Thymus (tissue), 11 donors: ENCODE results near the gene PRKCB. TPM values are rescaled to one million over a fixed set of nuclear protein-coding genes. Genes with fewer than 3 reads are reported as not detected.

Source experiments
- DNase-seq, 9 donors: peaks; one replicate each; pipeline ENCODE4 v3.0.0-alpha.2; 2013; ENCODE audit warnings: low spot score in 9 of 9, low read depth in 6 of 9, missing footprints in 1 of 9
- H3K27ac ChIP-seq, 2 donors: one replicate each; pipeline ENCODE4 v1.5.1; 2013; ENCODE audit warnings: control low read depth in 1 of 2, low read depth in 1 of 2, low read length in 1 of 2, mild to moderate bottlenecking in 1 of 2, moderate library complexity in 1 of 2
- H3K27me3 ChIP-seq, 2 donors: one replicate each; pipeline ENCODE4 v1.5.1; 2013; ENCODE audit warnings: low read length in 1 of 2; ENCODE audit not compliant: control insufficient read depth in 2 of 2, insufficient read depth in 1 of 2
- H3K36me3 ChIP-seq, 2 donors: one replicate each; pipeline ENCODE4 v1.5.1; 2013; ENCODE audit warnings: low read length in 1 of 2, mild to moderate bottlenecking in 1 of 2, moderate library complexity in 1 of 2; ENCODE audit not compliant: control insufficient read depth in 2 of 2, insufficient read depth in 2 of 2
- H3K4me1 ChIP-seq, 2 donors: one replicate each; pipeline ENCODE4 v1.5.1; 2013; ENCODE audit warnings: low read length in 2 of 2; ENCODE audit not compliant: control insufficient read depth in 2 of 2, insufficient read depth in 2 of 2
- H3K4me3 ChIP-seq, 2 donors: one replicate each; pipeline ENCODE4 v1.5.1; 2013; ENCODE audit warnings: low read length in 2 of 2, control low read depth in 1 of 2, mild to moderate bottlenecking in 1 of 2
- H3K9me3 ChIP-seq, 2 donors: one replicate each; pipeline ENCODE4 v1.5.1; 2013; ENCODE audit warnings: low read length in 1 of 2, mild to moderate bottlenecking in 1 of 2; ENCODE audit not compliant: control insufficient read depth in 2 of 2, insufficient read depth in 1 of 2
- WGBS: extraction: QIAGEN DNeasy Blood & Tissue Kit; methylation state at CpG from one replicate; pipeline ENCODE4 v1.1.7; 2013; 5-methylcytosine and 5-hydroxymethylcytosine counted together
- polyA plus RNA-seq: library from polyadenylated mRNA; stranded (reverse); fragments of 200-250 nt; gene quantifications from one replicate; pipeline ENCODE4 v1.2.3, GENCODE V29; 2013
- total RNA-seq: library from RNA; stranded (reverse); fragments of 120-200 nt; gene quantifications from one replicate; pipeline ENCODE4 v1.2.4, GENCODE V29; 2013
- donor health status: healthy.

The PRKCB gene
- total and polyA plus RNA-seq, 2 donors, result 21.9 to 57.4 TPM

DNA sequence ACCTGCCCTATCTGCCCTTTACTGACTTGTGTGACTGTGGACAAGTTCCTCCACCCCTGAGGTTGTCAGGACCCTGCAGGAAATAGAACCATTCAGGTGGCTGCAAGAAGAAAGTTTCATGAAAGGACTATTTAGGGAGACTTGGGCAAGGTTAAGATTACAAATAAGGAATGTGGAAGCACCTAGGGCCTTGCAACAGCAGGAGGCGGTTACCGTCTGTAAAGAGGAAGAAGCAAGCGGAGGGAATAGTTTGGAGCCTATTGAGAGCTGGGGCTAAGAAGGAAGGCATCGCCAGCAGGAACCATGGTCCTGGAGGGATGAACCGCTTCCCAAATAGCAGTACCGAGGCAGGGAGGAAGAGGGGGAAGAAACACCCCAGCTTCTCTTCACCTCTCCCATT, 132.4 kb downstream of the PRKCB start:
- H3K9me3 ChIP-seq, result peaks cover 0 to 1% of the 10 kb centered on the region in 2 donors
- H3K4me1 ChIP-seq, result peaks cover 12 to 25% of the 10 kb centered on the region in 2 donors
- peaks cover 10% of the 10 kb centered on the region in 2 donors for H3K36me3 ChIP-seq
- H3K4me3 ChIP-seq, result no peak overlapping the region
- DNase-seq, result no peak
- H3K27ac ChIP-seq, result no peak overlapping the region
- H3K27me3 ChIP-seq, result no peaks in the 10 kb centered on the region
- WGBS, result 94% methylated on average over 6 of the region's 6 CpGs

- no peak for DNase-seq
- Histone ChIP-seq H3K27ac (no peak overlapping the region), H3K4me1 (peaks cover 12 to 25% of the 10 kb centered on the region in 2 donors), H3K9me3 (peaks cover 0 to 1% of the 10 kb centered on the region in 2 donors), H3K27me3 (no peaks in the 10 kb centered on the region), H3K4me3 (no peak overlapping the region), H3K36me3 (peaks cover 0 to 4% of the 10 kb centered on the region in 2 donors)
- 97% methylated on average over 6 of the region's 6 CpGs for WGBS
These were observed 133.9 kb downstream of the PRKCB start for GRCh38 chr16:23969468-23970297.

DNA sequence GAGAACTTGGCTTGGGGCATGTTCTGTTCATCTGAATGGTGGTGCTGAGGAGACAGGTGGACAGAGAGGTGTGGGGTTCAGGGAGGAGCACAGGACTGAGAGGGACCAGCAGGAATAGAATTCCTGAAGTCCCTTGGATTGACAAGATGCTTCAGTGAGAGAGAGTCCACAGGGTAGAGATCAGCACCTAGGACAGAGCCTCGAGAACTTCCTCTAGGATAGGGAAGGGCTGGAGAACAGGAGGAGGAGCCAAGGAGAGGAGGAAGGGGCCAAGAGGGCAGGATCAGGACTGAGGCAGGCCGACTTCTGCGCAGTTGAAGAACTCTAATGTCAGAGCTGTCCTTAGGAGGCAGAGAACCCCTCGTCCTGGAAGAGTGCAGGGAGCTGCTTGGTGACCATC, 138.4 kb downstream of the PRKCB start:
- peaks cover 7 to 12% of the 10 kb centered on the region in 2 donors for H3K4me1 ChIP-seq

DNA sequence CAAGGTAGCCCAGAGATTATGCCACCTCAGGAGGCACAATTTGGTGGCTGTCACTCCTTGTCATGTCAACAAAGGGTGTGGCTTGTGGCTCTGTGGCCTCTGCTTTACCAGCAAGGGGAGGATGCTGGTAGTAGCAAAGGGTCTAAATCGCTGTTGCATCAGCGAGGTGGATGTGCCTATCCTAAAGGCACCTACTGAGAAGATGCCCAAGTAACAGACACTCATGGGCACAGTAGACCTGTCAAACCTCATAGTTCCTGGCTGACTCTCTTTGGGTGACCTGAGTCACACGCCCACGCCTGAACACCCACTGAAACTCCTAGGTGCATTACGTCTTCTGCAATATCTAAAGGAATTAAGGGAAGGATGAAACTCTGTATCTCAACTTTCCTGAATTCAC, 139.5 kb downstream of the PRKCB start:
- H3K27ac ChIP-seq, result no peak overlapping the region
- H3K9me3 ChIP-seq, result no peaks in the 10 kb centered on the region
- no peak overlapping the region for H3K4me3 ChIP-seq
- no peaks in the 10 kb centered on the region for H3K27me3 ChIP-seq
- DNase-seq, result no peak
- 98% methylated on average over 5 of the region's 5 CpGs for WGBS
- H3K4me1 ChIP-seq, result peaks cover 7 to 12% of the 10 kb centered on the region in 2 donors
- H3K36me3 ChIP-seq, result peaks cover 4 to 5% of the 10 kb centered on the region in 2 donors

More for the DNA sequence above, 138.4 kb downstream of the PRKCB start:
- no peaks in the 10 kb centered on the region for H3K9me3 ChIP-seq
- H3K27me3 ChIP-seq, result no peaks in the 10 kb centered on the region
- DNase-seq, result no peak
- H3K27ac ChIP-seq, result no peak overlapping the region
- 95% methylated on average over 4 of the region's 4 CpGs for WGBS
- H3K4me3 ChIP-seq, result no peak overlapping the region
- peaks cover 4 to 5% of the 10 kb centered on the region in 2 donors for H3K36me3 ChIP-seq

DNA sequence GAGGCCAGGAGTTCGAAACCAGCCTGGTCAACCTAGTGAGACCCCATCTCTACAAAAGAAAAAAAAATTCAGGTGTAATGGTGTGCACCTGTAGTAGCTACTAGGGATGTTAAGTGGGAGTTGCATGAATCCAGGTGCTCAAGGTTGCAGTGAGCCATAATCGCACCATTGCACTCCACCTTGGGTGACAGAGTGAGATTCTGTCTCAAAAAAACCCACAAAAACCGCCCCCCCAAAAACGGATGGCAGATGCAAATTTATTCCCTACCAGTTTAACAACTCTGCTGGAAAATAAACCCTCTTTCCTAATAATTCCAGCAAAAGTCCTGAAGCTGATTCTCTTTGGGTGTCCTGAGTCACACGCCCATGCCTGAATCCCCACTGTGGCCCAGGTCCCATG, 140.3 kb downstream of the PRKCB start:
- Histone ChIP-seq H3K4me1 (peaks cover 7 to 12% of the 10 kb centered on the region in 2 donors), H3K27me3 (no peaks in the 10 kb centered on the region), H3K36me3 (peaks cover 4 to 5% of the 10 kb centered on the region in 2 donors), H3K9me3 (no peaks in the 10 kb centered on the region), H3K4me3 (no peak overlapping the region), H3K27ac (no peak overlapping the region)
- WGBS, result 77% methylated on average over 5 of the region's 5 CpGs
- DNase-seq, result no peak

GRCh38 chr16:23976524-23976923, 140.7 kb downstream of the PRKCB start:
- Histone ChIP-seq H3K9me3 (no peaks in the 10 kb centered on the region), H3K36me3 (peaks cover 4 to 5% of the 10 kb centered on the region in 2 donors), H3K27ac (no peak overlapping the region), H3K4me1 (peaks cover 7 to 12% of the 10 kb centered on the region in 2 donors), H3K4me3 (no peak overlapping the region), H3K27me3 (no peaks in the 10 kb centered on the region)
- DNase-seq, result no peak
- WGBS, result 11% methylated on average over 3 of the region's 3 CpGs

GRCh38 chr16:23979441-23979840, 143.7 kb downstream of the PRKCB start:
- Histone ChIP-seq H3K36me3 (peaks cover 1 to 5% of the 10 kb centered on the region in 2 donors), H3K27ac (no peak overlapping the region), H3K4me1 (peaks cover 7 to 12% of the 10 kb centered on the region in 2 donors), H3K27me3 (no peaks in the 10 kb centered on the region), H3K4me3 (no peak overlapping the region), H3K9me3 (no peaks in the 10 kb centered on the region)
- no peak for DNase-seq
- WGBS, result 98% methylated on average over 6 of the region's 6 CpGs

DNA sequence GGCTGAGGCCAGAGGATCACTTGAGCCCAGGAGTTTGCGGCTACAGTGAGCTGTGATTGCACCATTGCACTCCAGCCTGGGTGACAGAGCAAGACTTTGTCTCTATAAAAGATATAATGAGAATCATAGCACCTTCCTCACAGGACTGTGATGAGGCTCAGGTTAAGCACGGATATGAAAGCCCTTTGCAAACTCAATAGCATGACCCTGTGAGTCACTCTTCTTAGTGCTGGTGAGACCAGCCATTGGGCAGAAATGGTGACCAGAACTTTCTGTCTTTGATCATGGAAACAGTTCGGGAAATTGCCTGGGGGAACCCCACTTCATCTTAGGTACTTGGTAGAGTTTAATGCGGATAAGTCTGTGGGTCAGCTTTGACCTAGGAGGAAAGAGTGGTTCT, 144.2 kb downstream of the PRKCB start:
- no peaks in the 10 kb centered on the region for H3K9me3 ChIP-seq
- peaks cover 0 to 5% of the 10 kb centered on the region in 2 donors for H3K36me3 ChIP-seq
- WGBS, result 98% methylated on average over 4 of the region's 4 CpGs
- H3K27me3 ChIP-seq, result no peaks in the 10 kb centered on the region
- H3K4me3 ChIP-seq, result no peak overlapping the region
- DNase-seq, result no peak
- peaks cover 7 to 12% of the 10 kb centered on the region in 2 donors for H3K4me1 ChIP-seq
- H3K27ac ChIP-seq, result no peak overlapping the region
